Hepatocyte (in vitro differentiated cells): ENCODE data around the gene IFI27L1.

Experiments used
- CTCF ChIP-seq: fragments of 200-600 bp; sonication (generic); IDR thresholded peaks from 2 replicates; pipeline ENCODE4 v1.5.1; 2016; ENCODE audit warnings: antibody characterized with exemption, mild to moderate bottlenecking; ENCODE audit not compliant: poor library complexity
- EZH2 ChIP-seq: fragments of 200-600 bp; sonication (generic); IDR thresholded peaks from 2 replicates; pipeline ENCODE4 v1.6.1; 2016; ENCODE audit warnings: antibody characterized with exemption, mild to moderate bottlenecking, borderline replicate concordance
- EZH2phosphoT487 ChIP-seq: fragments of 200-600 bp; sonication (generic); IDR thresholded peaks from one replicate; pipeline ENCODE4 v1.6.1; 2018; ENCODE audit warnings: antibody characterized with exemption, mild to moderate bottlenecking, low read depth, moderate library complexity; ENCODE audit not compliant: unreplicated experiment, severe bottlenecking

GRCh38 chr14:94054936-94055335 is 26.2 kb upstream of the IFI27L1 start:
- TF ChIP-seq CTCF (no peak), EZH2 (no peak), EZH2phosphoT487 (no peak)
